ENCODE data around the gene TIMM21.

TIMM21 gene

DNA sequence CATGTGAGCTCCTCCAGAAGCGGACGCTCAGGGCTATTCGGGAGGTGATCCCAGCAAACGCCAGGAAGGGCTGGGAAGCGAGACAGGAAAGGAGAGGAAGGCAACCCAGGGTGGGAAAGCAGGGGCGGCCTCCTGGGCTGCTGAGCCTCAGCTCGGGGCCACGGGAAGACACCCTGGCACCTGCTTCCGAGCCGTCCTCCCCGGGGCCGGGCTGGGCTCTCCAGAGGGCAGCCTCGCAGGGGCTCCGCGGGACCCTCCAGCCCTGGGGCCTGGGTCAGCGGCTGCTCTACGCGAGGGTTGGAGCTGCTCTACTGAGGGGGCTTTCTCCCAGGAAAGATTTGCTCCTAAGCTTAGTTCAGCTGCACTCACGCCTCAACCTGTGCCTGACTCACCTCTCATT lies 34.0 kb downstream of the TIMM21 start:
- no peak for DNase-seq (ENCODE audit: low read depth in 2 of 2)
- H3K4me3 ChIP-seq (replicated peaks in 1 of 2; ENCODE audit: low read depth in 2 of 2, low read length in 2 of 2), result no peak overlapping the region
- TF ChIP-seq, protein P1, sequence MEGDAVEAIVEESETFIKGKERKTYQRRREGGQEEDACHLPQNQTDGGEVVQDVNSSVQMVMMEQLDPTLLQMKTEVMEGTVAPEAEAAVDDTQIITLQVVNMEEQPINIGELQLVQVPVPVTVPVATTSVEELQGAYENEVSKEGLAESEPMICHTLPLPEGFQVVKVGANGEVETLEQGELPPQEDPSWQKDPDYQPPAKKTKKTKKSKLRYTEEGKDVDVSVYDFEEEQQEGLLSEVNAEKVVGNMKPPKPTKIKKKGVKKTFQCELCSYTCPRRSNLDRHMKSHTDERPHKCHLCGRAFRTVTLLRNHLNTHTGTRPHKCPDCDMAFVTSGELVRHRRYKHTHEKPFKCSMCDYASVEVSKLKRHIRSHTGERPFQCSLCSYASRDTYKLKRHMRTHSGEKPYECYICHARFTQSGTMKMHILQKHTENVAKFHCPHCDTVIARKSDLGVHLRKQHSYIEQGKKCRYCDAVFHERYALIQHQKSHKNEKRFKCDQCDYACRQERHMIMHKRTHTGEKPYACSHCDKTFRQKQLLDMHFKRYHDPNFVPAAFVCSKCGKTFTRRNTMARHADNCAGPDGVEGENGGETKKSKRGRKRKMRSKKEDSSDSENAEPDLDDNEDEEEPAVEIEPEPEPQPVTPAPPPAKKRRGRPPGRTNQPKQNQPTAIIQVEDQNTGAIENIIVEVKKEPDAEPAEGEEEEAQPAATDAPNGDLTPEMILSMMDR (IDR thresholded peaks at IDR 0.05; ENCODE audit: low read depth, low read length), result no peak

DNA sequence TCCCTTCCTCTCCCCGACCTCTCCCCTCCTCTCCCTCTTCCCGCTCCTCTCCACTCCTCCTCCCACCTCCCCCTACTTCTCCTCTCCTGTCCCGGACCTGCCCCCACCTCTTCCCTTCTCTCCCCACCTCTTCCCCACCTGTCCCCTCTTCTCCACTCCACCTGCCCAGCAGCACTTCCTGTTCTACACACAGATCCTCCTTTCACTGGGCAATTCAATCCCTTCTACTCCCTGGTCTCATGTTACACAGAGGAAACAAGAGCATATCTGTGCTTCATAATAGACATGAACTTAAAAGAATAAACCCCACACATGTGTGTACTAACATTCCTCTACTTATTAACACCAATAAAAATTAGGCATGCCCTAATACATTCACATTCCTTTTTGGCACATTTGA lies 34.8 kb downstream of the TIMM21 start:
- DNase-seq (ENCODE audit: low read depth in 2 of 2), result no peak
- TF ChIP-seq, protein P1 (IDR thresholded peaks at IDR 0.05; ENCODE audit: low read depth, low read length), result no peak
- H3K4me3 ChIP-seq (replicated peaks in 1 of 2; ENCODE audit: low read depth in 2 of 2, low read length in 2 of 2), result no peak overlapping the region

DNA sequence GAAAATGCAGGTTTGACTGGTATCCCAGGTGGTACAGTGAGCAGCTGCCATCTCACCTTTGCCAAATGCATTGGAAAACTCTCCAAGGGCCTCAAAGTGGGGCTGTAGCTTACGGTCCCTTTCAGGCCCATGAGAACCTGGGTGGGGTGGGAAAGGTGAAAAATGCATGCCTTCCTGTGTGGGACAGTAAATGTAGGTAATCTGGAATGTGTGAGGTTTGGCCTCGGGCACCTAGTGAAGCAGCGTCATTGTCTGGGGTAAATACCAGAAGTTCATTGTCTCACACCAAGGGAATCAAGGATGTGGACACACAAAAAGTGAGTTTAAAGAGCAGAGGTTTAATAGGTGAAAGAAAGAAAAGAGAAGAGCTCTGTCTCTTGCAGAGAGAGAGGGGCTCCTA lies 36.6 kb downstream of the TIMM21 start:
- DNase-seq (ENCODE audit: low read depth in 2 of 2), result no peak
- TF ChIP-seq, protein P1 (IDR thresholded peaks at IDR 0.05; ENCODE audit: low read depth, low read length), result no peak
- no peak overlapping the region for H3K4me3 ChIP-seq (replicated peaks in 1 of 2; ENCODE audit: low read depth in 2 of 2, low read length in 2 of 2)

DNA sequence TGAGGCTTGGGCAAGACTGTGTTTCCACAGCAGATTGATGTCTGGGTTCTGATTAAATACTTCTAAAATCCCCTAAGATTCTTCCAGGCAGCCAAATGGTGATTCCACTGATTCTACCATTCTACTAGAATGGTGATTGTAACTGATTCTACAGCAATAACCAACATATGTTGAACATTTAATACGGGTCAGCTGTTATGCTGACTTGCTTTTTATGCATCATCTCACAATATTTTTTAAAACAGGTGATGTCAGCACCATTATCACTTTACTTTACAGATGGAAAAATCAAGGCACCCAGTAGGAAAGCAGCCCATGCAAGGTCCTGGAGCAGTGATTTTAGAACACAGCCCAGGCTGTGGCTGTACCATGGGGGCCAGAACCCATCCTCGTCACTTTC lies 37.5 kb downstream of the TIMM21 start:
- no peak overlapping the region for H3K4me3 ChIP-seq (replicated peaks in 1 of 2; ENCODE audit: low read depth in 2 of 2, low read length in 2 of 2)
- DNase-seq (ENCODE audit: low read depth in 2 of 2), result no peak
- TF ChIP-seq, protein P1 (IDR thresholded peaks at IDR 0.05; ENCODE audit: low read depth, low read length), result no peak

DNA sequence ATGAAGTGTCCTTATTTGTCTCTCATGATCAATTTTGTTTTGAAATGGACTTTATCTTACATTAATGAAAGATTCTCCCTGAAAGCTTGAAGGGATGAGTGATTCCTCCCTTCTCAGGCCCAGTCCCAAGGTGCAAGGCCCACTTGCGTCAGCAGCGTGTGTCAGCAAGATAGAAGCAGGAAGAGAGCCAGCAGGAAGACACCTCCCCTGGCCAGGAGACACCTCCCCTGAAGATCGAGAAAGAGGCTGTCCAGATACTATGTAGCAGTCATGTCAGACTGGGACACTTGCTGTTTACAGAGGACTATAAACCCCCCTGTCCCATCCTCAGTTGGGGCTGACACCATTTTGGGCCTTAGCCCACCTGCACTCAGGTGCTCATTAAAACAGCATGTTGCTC lies 38.3 kb downstream of the TIMM21 start:
- DNase-seq (ENCODE audit: low read depth in 2 of 2), result no peak
- TF ChIP-seq, protein P1 (IDR thresholded peaks at IDR 0.05; ENCODE audit: low read depth, low read length), result no peak
- no peak overlapping the region for H3K4me3 ChIP-seq (replicated peaks in 1 of 2; ENCODE audit: low read depth in 2 of 2, low read length in 2 of 2)

DNA sequence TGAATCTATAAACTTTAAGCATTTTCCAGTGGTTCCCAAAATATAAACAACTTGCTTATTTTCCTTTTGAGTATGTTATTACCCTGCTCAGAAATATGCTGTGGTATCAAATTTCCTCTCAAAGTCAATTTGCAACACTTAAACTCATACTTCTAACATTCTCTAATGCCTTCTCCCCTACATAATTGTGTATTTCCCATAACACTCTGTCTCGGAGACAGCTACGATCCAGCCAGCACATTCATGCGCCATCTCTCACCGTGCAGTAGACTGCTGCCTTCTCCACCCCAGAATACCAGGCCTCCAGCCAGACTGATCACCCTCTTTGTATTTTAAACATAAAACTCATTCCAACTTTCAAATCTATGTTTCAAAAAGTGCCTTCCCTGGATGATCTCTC lies 41.8 kb downstream of the TIMM21 start:
- peak in 1 of 2 donors; percentile 17 for DNase-seq (ENCODE audit: low read depth in 2 of 2)
- TF ChIP-seq, protein P1 (IDR thresholded peaks at IDR 0.05; ENCODE audit: low read depth, low read length), result no peak
- no peak overlapping the region for H3K4me3 ChIP-seq (replicated peaks in 1 of 2; ENCODE audit: low read depth in 2 of 2, low read length in 2 of 2)

DNA sequence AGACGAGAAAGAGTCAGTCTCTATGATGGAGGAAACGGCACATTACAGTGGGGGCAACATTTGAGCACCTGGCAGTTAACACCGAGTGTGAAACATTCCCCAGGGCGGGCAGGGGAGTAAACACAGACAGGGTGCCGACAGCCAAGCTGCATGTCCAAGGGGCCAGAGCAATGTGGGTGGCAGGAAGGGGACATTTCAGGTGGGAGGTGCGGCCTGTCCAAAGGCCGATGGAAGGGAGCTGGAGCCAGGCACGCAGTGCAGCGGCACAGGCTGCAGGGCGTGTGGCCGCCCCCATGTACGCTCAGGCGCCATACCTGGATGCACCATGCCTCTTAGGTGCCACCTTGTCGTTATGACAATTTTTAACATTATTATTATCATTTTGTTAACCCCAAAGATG lies 43.3 kb downstream of the TIMM21 start:
- TF ChIP-seq, protein P1 (IDR thresholded peaks at IDR 0.05; ENCODE audit: low read depth, low read length), result no peak
- no peak for DNase-seq (ENCODE audit: low read depth in 2 of 2)

More for the DNA sequence above, 43.3 kb downstream of the TIMM21 start:
- H3K4me3 ChIP-seq (replicated peaks in 1 of 2; ENCODE audit: low read depth in 2 of 2, low read length in 2 of 2), result no peak overlapping the region
